B cell (primary cell): ENCODE data around the gene TLR5. TPM values are rescaled to one million over a fixed set of nuclear protein-coding genes. Genes with fewer than 3 reads are reported as not detected.

Experiments used
- ATAC-seq: fragments of 200-7000 bp; cut with Tn5 transposase; one replicate; pipeline ENCODE4 v1.10.0; 2021; ENCODE audit warnings: low read depth, mild to moderate bottlenecking, moderate number of reproducible peaks, moderate library complexity
- CTCF ChIA-PET: fragments of 350-600 bp; sonication (Branson Sonifier 250); formaldehyde crosslinking; loops from one replicate; lab custom pipeline; 2021; ENCODE audit warnings: antibody characterized with exemption, inconsistent platforms; lab: Charles Lee
- POLR2A ChIA-PET: fragments of 350-600 bp; sonication (Branson Sonifier 250); formaldehyde crosslinking; loops from one replicate; lab custom pipeline; 2021; ENCODE audit warnings: antibody characterized with exemption; lab: Charles Lee
- DNase-seq: peaks from one replicate; pipeline ENCODE4 v3.0.0; 2013
- H2AFZ ChIP-seq: 2 replicates; pipeline ENCODE4 v1.6.1; 2012; ENCODE audit warnings: mild to moderate bottlenecking, low read depth, low read length; ENCODE audit not compliant: insufficient read depth, poor library complexity, severe bottlenecking
- H3K27ac ChIP-seq, 2 donors: 1 replicate in 1 of 2; 2 replicates in 1 of 2; pipeline ENCODE4 v1.5.1; 2012 to 2013; ENCODE audit warnings: low read length in 2 of 2, mild to moderate bottlenecking in 2 of 2, moderate library complexity in 1 of 2
- H3K27me3 ChIP-seq, 4 experiments: fragments of 200-600 bp in 1 of 4; sonication (generic) in 1 of 4; replicated peaks in 1 of 4; 1 replicate in 2 of 4; 2 replicates in 2 of 4; pipeline versions ENCODE4 v1.6.1 to v1.7.0; 2013 to 2016; ENCODE audit warnings: low read length in 3 of 4, mild to moderate bottlenecking in 2 of 4, mixed read lengths in 1 of 4, moderate library complexity in 1 of 4; ENCODE audit not compliant: insufficient read depth in 4 of 4, control insufficient read depth in 3 of 4; ENCODE audit errors: control extremely low read depth in 1 of 4
- H3K36me3 ChIP-seq, 2 experiments: replicated peaks in 1 of 2; 1 replicate in 1 of 2; 2 replicates in 1 of 2; pipeline versions ENCODE4 v1.6.1 to v1.7.1; 2013; ENCODE audit warnings: low read length in 1 of 2; ENCODE audit not compliant: insufficient read depth in 2 of 2, control insufficient read depth in 1 of 2; ENCODE audit errors: control extremely low read depth in 1 of 2, extremely low read depth in 1 of 2
- H3K4me1 ChIP-seq, 2 donors: fragments of 200-600 bp in 1 of 2; sonication (generic) in 1 of 2; 1 replicate in 1 of 2; 2 replicates in 1 of 2; pipeline versions ENCODE4 v1.5.1 to v1.6.1; 2013 to 2017; ENCODE audit warnings: low read length in 2 of 2; ENCODE audit not compliant: control insufficient read depth in 2 of 2, insufficient read depth in 2 of 2
- H3K4me2 ChIP-seq: replicated peaks from 2 replicates; pipeline ENCODE3; 2012; ENCODE audit warnings: mild to moderate bottlenecking, low read depth, low read length; ENCODE audit not compliant: poor library complexity, severe bottlenecking
- H3K4me3 ChIP-seq, 5 experiments: fragments of 200-600 bp in 1 of 5; sonication (generic) in 1 of 5; 1 replicate in 3 of 5; 2 replicates in 2 of 5; pipeline versions ENCODE4 v1.5.1 to v1.7.0; 2011 to 2016; ENCODE audit warnings: low read length in 4 of 5, mild to moderate bottlenecking in 4 of 5, low read depth in 2 of 5, control low read depth in 1 of 5, moderate library complexity in 1 of 5; ENCODE audit not compliant: insufficient read depth in 1 of 5; ENCODE audit errors: control extremely low read depth in 1 of 5, extremely low read depth in 1 of 5
- H3K79me2 ChIP-seq: fragments of 200-600 bp; sonication (generic); one replicate; pipeline ENCODE4 v1.6.0; 2016; ENCODE audit warnings: low read length; ENCODE audit not compliant: control insufficient read depth, insufficient read depth
- H3K9ac ChIP-seq: fragments of 200-600 bp; sonication (generic); 2 replicates; pipeline ENCODE4 v1.6.1; 2017; ENCODE audit warnings: mild to moderate bottlenecking, low read length, moderate library complexity
- H3K9me3 ChIP-seq, 3 donors: one replicate each; pipeline versions ENCODE4 v1.6.1 to v1.7.1; 2013; ENCODE audit warnings: low read length in 2 of 3; ENCODE audit not compliant: control insufficient read depth in 2 of 3, insufficient read depth in 1 of 3; ENCODE audit errors: control extremely low read depth in 1 of 3
- H4K20me1 ChIP-seq: 2 replicates; pipeline ENCODE4 v1.6.0; 2012; ENCODE audit warnings: mild to moderate bottlenecking, low read length; ENCODE audit not compliant: insufficient read depth, control insufficient read depth, poor library complexity, severe bottlenecking
- H3K27ac Mint-ChIP-seq: one replicate; pipeline ENCODE4 v1.8.0; 2021; ENCODE audit warnings: mixed read lengths
- H3K27me3 Mint-ChIP-seq: one replicate; pipeline ENCODE4 v1.8.0; 2021; ENCODE audit warnings: mixed read lengths
- H3K4me1 Mint-ChIP-seq: one replicate; pipeline ENCODE4 v1.8.0; 2021; ENCODE audit warnings: mixed read lengths
- H3K4me3 Mint-ChIP-seq: one replicate; pipeline ENCODE4 v1.8.0; 2021; ENCODE audit warnings: mixed read lengths
- H3K9me3 Mint-ChIP-seq: one replicate; pipeline ENCODE4 v1.8.0; 2022; ENCODE audit warnings: mixed read lengths; ENCODE audit not compliant: insufficient read depth
- CTCF ChIP-seq: fragments of 200-600 bp; IDR thresholded peaks from one replicate; pipeline ENCODE4 v1.8.0; 2022; ENCODE audit warnings: antibody characterized with exemption, mild to moderate bottlenecking
- EZH2 ChIP-seq: IDR thresholded peaks from 2 replicates; pipeline ENCODE4 v1.6.1; 2012; ENCODE audit warnings: borderline replicate concordance, low read depth, mild to moderate bottlenecking, moderate library complexity, low read length; ENCODE audit not compliant: insufficient read depth, poor library complexity, severe bottlenecking
- WGBS: methylation state at CpG from one replicate; pipeline ENCODE4 v1.1.5; 2013; ENCODE audit warnings: missing lambda C conversion rate; ENCODE audit not compliant: insufficient coverage; 5-methylcytosine and 5-hydroxymethylcytosine counted together
- intact Hi-C: fragments of 100-400 bp; cut with micrococcal nuclease; formaldehyde crosslinking; loops from one replicate; pipeline ENCODE4 v1.10.0; 2022
- polyA plus RNA-seq: library from polyadenylated mRNA; depleted of rRNA; stranded (reverse); fragments of >200 nt; gene quantifications from 2 replicates; pipeline ENCODE4 v1.2.3, GENCODE V29; 2012
- total RNA-seq, 2 donors: library from RNA; stranded (reverse); fragments of 120-200 nt in 1 of 2; gene quantifications; 1 replicate in 1 of 2; 2 replicates in 1 of 2; pipeline versions ENCODE4 v1.2.3 to v1.2.4, GENCODE V29; 2013 to 2022

The TLR5 gene
- total and polyA plus RNA-seq, 2 donors (not counting 1 experiment from before 2014, with no cell fraction given), result 0.21 TPM; not detected in 1

GRCh38 chr1:223059526-223059925 lies 83.5 kb downstream of the TLR5 start:
- H3K36me3 ChIP-seq, result no peaks in the 10 kb centered on the region
- no peak overlapping the region for H3K9ac ChIP-seq
- no peak for ATAC-seq
- intact Hi-C loops, result no loop called here
- 100% methylated on average over 3 of the region's 9 CpGs for WGBS
- H3K4me1 ChIP-seq, result no peaks in the 10 kb centered on the region
- no peak overlapping the region for H3K4me3 ChIP-seq
- no peaks in the 10 kb centered on the region for H3K27me3 ChIP-seq
- H3K4me1 Mint-ChIP-seq, result no peaks in the 10 kb centered on the region
- no peak overlapping the region for H3K4me2 ChIP-seq
- H3K27me3 Mint-ChIP-seq, result peaks cover 5% of the 10 kb centered on the region
- no peak overlapping the region for H3K27ac Mint-ChIP-seq
- TF ChIP-seq CTCF (no peak), EZH2 (no peak)
- H3K9me3 Mint-ChIP-seq, result no peaks in the 10 kb centered on the region
- DNase-seq, result no peak
- no peaks in the 10 kb centered on the region for H3K9me3 ChIP-seq
- CTCF ChIA-PET, result no interaction called here
- no peak overlapping the region for H2AFZ ChIP-seq
- no peaks in the 10 kb centered on the region for H4K20me1 ChIP-seq
- POLR2A ChIA-PET, result no interaction called here
- H3K4me3 Mint-ChIP-seq, result no peak overlapping the region
- H3K79me2 ChIP-seq, result no peaks in the 10 kb centered on the region
- no peak overlapping the region for H3K27ac ChIP-seq

Other genes starting within 250 kb of the TLR5 start
- not detected in 2 replicates for gene SUSD4, start 220.9 kb upstream of the TLR5 start, total RNA-seq
- gene SUSD4, start 220.9 kb upstream of the TLR5 start, polyA plus RNA-seq, result 0.13 and 0.17 TPM in 2 replicates